ENCODE measurements around the gene UGGT2.
"Not testable (repeated sequence)": the region's sequence is repeated elsewhere in the genome, so short reads cannot be mapped to it uniquely, and the experiment has no call there.

The UGGT2 gene

DNA sequence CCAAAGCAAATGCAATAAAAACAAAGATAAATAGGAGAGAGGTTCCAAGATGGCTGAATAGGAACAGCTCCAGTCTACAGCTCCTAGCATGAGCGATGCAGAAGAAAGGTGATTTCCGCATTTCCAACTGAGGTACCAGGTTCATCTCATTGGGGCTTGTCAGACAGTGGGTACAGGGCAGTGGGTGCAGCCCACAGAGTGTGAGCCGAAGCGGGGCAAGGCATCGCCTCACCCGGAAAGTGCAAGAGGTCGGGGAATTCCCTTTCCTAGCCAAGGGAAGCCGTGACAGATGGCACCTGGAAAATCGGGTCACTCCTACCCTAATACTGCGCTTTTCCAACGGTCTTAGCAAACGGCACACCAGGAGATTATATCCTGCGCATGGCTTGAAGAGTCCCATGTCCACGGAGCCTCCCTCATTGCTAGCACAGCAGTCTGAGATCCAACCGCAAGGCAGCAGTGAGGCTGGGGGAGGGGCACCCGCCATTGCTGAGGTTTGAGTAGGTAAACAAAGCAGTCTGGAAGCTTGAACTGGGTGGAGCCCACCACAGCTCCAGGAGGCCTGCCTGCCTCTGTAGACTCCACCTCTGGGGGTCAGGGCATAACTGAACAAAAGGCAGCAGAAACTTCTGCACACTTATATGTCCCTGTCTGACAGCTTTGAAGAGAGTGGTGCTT, 6.6 kb downstream of the UGGT2 start:
- not testable (repeated sequence) for DNase-seq

DNA sequence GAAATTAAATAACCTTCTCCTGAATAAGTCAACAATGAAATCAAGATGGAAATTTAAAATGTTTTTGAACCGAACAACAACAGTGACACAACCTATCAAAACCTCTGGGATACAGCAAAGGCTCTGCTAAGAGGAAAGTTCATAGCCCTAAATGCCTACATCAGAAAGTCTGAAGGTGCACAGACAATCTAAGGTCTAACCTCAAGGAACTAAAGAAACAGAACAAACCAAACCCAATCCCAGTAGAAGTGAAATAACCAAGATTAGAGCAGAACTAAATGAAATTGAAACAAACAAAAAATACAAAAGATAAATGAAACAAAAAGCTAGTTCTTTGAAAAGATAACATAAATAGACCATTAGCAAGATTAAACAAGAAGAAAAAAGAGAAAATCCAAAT, 9.0 kb downstream of the UGGT2 start:
- DNase-seq: no peak

DNA sequence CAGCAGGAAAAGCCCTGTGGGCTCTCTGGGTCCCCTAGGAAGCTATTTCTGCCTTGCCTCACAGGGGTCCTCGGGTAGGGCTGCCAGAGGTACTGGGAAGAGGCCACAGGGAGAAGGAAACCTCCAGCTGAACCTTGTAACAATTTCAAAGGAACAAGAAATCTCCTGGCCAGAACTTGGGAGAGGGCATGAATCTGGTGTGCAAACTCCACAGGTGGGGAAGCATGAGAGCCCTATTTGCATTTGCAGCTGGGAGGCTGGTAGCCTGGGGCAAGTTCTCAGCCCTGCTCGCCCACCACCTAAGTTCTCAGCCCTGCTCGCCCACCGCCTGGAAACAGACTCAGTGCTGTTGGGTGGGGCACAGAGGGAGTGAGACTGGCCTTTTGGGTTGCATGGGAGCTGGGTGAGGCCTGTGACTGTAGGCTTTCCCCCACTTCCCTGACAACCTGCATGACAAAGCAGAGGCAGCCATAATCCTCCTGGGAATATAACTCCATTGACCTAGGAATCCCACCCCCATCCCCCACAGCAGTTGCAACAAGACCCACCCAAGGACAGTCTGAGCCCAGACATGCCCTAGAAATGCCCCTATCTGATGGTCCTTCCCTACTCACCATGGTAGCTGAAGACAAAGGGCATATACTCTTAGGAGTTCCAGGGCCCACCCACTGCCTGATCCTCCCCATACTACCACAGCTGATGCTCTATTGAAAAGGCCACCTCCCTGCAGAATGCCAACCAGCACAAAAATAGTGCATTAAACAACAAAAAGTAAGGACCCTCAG, 11.7 kb downstream of the UGGT2 start:
- no peak for DNase-seq

DNA sequence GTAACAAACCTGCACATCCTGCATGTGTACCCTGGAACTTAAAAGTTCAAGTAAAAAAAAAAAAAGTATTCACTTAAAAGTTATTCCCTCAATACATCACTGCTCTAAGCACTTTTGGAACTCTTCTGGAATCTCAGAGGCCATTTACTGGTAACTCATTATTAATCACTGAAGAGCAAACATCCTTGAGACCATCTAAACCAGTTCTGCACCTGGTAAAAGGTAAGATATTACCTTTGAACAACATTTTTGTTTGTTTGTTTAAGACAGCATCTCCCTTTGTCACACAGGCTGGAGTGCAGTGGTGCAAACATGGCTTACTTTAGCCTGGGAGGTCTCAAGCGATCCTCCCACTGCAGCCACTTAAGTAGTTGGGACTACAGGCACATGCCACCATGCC, 16.7 kb downstream of the UGGT2 start:
- DNase-seq: peak; percentile 47

DNA sequence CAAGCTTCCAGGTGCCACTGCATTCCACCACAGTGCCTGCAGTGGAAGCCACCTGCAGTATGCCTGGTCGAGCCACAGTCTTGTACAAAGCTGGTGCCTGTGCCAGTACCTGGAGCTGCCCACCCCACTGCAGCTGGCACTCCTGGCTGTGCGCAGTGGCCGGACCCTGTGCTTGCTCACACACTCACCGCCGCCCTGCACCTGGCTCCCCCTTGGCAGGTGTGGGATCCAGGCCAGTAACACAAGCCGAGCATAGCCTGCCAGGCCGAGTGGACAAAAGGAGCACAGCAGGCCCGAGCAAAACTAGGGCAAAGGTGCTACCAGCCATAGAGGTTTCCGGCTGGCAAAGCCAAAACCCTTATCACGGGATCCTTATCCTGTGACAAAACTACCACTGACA, 18.5 kb downstream of the UGGT2 start:
- DNase-seq: no peak

DNA sequence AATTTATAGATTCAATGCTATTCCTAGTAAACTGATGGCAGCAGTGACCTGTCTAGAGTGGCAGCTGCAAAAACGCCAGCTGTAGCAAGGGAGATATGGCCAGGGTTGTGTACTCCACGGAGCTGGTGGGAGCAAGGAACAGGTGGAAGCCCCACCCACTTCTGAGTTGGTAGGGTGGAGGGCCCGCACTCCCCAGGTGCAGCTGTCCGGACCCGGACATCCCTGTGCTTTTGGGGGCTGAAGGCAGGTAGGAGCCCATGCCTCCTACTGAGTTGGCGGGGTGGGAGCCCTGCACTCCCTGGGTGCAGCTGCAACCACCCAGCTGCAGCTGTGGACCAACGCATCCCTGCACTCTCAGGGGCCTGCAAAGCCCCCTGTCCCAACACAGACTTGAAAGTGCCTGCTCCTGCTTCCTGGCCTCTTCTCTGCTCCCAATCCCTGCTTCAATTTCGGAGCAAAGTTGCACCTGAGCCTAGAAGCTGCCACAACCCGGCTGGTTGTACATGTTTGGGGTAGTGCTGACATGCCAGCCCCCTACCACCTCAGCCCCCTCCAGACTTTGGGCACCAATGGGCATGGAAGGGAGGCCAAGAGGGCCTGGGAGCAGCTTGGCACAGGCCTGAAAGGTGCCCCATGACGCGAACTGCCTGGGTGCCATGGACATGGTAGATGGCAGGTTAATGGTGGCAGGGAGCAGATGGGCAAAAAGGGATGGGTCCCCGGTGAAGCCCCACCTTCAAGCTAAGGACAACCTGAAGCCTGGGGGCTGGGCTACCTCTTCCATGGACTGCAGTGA, 19.8 kb downstream of the UGGT2 start:
- DNase-seq: no peak

DNA sequence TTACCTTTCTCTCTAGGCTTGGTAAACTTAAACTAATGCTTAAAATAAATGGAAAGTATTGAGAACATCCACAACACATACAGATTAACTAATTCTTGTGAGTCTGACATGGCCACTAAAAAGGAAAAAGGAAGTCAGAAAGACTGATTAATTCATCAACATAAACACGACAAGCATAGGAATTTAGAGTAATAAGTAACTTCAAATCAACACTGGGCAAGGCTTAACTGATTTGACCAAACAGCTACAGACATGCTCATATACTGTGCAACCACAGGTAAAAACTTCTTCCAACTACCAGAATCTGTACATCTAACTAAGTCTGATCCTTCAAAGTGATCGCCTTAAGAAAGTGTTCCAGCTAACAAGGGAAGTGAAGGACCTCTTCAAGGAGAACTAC, 20.5 kb downstream of the UGGT2 start:
- no peak for DNase-seq

DNA sequence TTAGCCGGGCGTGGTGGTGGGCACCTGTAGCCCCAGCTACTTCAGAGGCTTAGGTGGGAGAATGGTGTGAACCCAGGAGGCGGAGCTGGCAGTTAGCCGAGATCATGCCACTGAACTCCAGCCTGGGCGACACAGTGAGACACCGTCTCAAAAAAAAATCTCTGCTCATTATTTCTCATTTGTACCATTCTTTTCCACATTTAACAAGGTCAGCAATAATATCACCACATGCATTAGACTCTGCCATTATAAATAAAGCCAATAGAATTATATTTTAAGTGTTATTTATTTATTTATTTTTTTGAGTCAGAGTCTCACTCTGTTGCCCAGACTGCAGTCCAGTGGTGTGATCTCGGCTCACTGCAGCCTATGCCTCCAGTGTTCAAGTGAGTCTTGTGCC, 24.2 kb downstream of the UGGT2 start:
- no peak for DNase-seq

DNA sequence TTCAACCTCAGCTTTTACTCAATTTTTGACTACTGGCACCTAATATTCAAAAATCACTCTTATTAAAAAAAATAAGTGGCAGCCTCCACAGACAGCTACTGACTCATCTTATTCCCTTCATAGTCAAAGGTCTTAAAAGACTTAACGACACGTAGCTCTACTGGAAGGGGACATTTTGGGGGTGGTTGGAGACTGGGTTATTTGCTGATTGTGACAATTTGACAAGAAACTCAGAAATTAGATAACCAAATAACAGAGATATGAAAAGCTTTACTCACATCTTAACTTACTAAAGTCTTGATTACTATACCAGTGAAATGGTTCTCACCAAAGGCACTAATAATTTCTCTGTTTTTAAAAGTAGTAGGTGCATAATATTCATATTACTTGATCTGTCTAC, 25.7 kb downstream of the UGGT2 start:
- DNase-seq: no peak

DNA sequence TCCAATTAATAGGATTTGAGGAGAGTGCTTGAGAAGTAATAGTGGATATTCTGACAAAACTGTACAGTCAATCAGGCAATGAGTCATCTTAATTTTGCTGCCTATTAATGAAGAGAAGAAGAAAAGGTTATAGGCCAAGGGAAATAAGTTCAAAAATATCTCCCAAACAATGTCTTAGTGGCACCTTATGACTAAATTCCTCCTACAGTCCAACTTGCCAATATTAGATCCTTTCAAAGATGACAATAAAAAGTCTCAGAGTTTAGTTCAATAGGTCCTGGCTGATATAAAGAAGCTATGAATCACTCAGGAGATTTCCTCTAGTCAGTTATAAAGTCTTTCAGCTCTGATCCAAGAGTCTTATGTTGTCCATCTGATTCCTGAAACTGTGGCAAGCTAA, 27.9 kb downstream of the UGGT2 start:
- DNase-seq: no peak

DNA sequence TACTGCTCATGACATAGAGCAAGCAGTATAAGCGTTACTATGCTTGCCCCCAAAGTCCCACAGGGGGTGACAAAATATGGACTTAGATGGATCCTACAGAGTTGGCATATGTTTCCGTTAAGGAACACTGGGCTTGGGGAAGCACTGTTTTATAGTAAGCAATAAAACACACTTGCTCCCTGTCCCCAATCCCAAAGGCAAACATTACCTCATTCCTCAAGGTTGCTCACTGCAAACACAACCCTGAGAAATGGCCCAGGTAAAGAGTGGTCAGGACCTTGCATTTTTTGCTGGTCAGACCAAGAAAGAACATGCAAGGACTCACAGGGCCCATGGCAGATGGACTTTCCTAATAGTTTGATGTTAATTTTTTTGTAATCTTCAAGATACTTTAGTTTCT, 32.3 kb downstream of the UGGT2 start:
- DNase-seq: peak; percentile 3

DNA sequence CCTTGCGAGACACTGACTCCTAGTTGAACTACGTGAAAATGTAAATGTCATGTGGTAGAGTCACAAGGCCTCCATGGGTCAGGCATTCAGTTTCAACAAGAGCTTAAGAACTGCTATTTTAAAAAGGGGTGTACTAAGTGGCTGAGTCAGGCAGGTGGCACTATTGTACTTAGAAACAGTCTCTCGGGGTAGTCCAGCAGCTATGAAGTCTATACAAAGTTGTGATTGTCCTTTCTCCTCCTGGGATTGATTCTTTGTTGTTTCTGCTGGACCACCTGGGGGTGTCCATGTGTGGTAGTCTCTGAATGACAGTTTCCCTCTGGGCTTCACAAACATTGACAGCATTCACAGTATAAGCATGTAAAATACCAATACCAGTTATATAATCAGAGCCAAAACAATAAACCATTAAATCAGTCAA, 33.0 kb downstream of the UGGT2 start:
- DNase-seq: peak; percentile 59

DNA sequence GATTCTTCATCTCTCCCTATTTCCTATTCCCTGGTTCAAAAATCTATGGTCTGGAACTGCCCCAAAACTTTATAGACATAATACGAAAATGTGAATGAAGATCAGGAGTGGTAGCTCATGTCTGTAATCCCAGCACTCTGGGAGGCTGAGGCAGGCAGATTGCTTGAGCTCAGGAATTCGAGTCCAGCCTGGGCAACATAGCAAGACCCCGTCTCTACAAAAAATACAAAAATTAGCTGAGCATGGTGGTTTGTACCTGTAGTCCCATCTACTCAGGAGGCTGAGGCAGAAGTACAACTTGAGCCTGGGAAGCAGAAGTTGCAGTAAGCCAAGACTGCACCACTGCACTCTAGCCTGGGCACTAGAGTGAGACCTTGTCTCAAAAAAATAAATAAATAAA, 35.1 kb downstream of the UGGT2 start:
- DNase-seq: no peak

DNA sequence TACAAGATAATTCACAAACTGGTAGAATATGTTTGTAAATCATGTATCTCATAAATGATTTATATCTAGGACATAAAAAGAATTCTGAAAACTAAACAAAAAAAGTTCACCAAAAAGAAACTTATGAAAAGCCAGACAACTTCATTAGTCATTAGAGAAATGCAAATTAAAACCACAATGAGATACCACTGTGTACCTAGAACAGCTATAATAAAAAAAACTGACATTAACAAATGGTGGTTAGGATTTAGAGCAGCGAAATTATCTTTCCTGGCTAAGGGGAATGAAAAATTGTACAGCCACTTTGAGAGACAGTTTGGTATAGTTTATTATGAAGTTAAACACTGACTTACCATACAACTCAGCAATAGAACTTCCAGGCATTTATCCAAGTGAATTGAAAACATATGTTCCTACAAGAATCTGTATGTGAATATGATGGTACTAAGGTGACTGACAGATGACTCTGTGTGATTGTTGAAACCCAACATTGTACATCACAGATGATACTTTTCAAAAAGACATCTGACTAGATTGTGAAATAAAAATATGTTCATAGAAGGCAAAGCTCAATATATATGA, 41.8 kb downstream of the UGGT2 start:
- no peak for DNase-seq

DNA sequence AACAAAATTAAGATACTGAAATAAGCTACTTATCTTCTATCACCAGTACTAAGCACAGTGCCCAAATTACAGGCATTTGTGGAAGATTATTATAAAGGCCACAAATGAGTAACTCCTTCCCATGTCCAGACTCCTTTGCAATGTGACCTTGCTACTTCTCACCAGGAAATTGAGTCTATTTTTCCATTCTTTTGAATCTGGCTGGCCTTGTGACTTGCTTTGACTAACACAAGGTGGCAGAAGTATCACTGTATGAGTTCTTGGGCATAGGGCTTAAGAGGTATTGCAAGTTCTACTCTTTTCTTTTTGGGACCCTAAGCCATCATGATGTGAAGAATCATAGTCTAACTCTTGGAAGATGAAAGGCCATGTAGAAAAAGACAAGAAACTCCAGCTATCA, 49.9 kb downstream of the UGGT2 start:
- DNase-seq: peak; percentile 2

DNA sequence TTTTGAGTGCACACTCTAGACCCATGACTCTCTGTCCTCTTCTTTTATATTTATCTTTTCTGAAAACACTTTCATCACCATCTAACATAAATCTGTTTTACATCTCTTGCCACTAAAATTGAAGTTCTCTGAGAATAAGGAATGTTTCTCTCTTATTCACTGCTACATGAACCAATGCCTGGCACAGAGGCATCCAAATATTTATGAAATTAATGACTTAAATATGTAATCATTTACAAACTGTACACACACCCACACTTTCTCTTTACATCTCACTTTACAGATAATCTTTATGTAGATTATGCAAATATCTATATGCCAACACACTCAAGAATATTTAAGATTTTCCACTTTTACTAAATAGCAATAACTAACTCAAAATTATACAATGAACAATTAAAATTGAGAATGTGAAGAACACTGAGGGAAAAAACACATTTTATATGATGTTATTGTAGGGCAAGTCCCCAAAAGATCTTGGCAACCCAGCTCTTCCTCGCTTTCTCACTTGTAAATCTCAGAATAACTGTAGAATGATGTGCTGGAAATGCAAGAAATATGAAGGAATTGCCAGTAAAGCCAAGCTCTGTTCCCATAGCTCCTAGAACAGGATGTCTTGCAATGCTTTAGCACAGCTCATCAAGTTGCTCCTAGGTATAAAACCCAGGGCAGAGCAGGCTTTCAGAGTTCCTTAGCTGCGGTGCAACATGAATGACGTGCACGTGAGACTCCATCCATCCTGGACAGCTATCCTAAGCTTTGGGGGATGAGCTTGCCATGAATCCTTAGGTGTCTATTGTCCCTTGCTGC, 50.7 kb downstream of the UGGT2 start:
- DNase-seq: no peak

DNA sequence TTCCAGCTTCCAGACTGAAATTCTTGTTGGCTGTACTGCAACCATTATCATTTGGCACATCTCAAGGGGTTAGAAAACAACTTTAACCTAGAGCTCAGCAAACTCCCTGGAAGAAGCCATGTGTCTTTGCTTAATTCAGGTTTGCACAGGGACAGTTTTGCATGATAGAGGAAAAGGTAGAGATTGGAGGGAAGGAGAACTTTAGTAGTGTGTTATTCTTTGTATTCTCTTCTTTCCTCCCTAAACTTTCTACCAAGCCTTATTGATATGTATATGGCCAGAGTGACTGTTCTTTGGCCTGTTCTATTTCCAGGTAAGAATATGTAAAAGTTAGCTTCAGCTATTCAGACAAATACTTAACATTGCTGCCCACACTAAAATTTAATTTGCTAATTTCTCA, 53.1 kb downstream of the UGGT2 start:
- DNase-seq: no peak

DNA sequence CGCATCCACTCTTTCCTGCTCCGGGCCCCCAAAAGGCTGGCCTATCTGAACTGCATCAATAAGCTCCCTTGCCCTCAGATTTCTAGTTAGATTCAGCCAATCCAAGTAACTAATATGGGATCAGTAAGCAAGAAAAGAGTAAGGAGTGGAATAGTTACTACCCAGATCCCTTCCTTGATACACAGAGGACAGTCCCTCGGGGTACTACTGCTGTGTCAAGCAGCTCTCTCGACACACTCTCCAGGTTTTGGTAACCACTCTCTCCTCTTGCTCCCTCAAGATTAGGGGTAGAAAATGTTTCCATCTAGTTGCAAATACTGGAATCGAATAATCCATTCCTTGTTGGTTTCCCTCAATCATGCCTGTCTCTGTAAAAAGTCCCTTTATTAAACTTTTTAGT, 65.4 kb downstream of the UGGT2 start:
- no peak for DNase-seq

DNA sequence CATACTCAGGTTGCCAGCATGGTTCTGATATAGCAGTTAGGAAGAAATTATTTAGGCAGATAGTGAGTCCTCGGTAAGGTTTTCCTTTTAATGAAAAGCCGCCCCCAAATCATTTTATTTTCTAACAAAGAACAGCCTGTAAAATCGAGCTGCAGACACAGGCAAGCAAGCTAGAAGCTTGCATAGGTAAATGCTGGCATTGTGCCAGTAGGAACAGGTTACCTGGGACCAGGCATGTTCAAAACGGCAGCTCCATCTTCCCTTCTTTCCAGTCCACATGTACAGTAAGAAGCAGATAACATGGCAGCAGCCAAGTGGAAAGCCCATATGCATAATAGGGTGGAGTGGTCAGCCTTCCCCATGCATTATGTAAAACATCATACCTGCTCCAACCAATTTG, 71.1 kb downstream of the UGGT2 start:
- DNase-seq: no peak

DNA sequence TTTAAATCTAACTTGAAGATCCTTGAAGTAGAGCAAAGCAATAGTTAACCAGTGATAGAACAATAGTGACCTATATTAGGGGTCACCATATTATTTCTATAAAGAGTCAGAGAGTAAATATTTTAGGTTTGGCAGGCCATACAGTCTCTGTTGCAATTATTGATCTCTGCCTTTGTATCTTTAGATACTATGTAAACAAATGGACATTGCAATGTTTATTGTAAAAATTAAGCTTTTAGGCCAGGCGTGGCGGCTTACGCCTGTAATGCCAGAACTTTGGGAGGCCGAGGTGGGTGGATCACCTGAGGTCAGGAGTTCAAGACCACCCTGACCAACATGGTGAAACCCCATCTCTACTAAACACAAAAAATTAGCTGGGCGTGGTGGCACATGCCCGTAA, 80.5 kb downstream of the UGGT2 start:
- not testable (repeated sequence) for DNase-seq

DNA sequence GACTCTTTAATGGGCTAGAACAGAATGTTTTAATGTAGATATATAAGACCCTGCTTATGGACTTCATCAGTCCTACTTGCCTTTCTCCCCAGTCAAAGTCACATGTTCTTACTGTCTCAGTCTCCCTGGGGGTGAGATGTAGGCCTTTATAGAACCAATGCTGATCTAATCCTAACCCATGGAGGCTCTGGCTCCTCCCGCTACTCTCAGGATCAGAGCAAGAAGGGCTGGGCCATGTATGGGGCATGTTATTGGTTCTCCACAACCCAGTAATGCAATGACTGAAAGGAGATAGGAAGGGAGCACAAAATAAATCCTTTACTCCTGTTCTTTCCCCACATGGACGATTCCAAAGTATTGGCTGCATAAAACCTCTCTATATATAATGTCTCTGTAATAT, 82.3 kb downstream of the UGGT2 start:
- DNase-seq: no peak

DNA sequence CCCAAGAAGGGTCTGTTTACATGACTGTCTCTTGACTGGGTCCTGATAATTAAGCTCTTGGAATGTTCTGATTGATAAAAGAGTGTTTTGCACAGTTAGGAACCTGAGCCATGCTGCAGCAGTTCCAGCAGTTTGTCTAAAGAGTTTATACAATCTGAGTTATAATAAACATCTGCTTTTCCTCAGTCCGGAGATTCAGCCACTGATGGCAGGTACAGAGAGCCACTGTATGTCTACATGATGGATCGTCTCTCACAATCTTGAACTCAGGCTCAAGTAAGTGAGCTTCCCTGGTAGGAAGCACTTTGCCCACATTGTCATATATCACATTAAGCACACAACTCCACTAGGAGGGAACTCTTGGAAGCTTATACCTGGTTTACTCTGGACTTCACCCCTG, 84.3 kb downstream of the UGGT2 start:
- no peak for DNase-seq

DNA sequence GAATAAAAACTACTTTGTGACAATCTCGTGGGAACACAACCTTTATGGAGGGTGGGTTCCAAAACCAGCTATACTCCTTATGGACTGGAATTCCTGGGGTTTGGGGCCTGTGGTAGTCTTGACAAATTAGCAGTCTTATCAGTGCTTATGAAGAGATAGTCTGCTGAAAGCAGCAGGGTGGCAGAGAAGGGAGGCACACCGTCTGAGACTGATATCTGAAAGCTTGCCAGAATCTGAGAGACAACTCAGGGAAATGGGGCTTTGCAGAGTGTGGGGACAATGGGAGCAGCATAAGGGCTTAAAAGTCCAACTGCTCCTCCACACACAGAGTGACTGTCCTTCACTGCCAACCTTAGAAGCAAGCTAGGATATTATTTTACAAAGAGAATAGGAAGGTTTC, 95.9 kb downstream of the UGGT2 start:
- no peak for DNase-seq
